ENCODE results near the gene DDA1. TPM values are rescaled to one million over a fixed set of nuclear protein-coding genes. Genes with fewer than 3 reads are reported as not detected.
A peak's percentile ranks its signal among the peaks of the same experiment; 100 is the strongest.

The DDA1 gene
- total and polyA plus RNA-seq, 9 of the 15 experiments (the other 6 are each of a cell fraction or from before 2014, with no cell fraction given) = 1.4 to 83.8 (median 33.8) TPM

GRCh38 chr19:17309198-17309964, at the start of gene DDA1 (continued):
- TF ChIP-seq FUS (optimal IDR thresholded peaks at IDR 0.05; ENCODE audit: low read depth, low read length) = no peak
- TF ChIP-seq DIDO1 (tag; IDR thresholded peaks at IDR 0.05; ENCODE audit: low read depth) = no peak
- no peak for TF ChIP-seq ZNF263 (CRISPR knock-in tag; IDR thresholded peaks at IDR 0.05; ENCODE audit: borderline replicate concordance)
- no peak for TF ChIP-seq CBFA2T3 (IDR thresholded peaks at IDR 0.05)
- TF ChIP-seq ZBTB9 (CRISPR knock-in tag; IDR thresholded peaks at IDR 0.05) = no peak
- peak; percentile 67 for TF ChIP-seq POLR2B (IDR thresholded peaks at IDR 0.05; ENCODE audit: low read depth, partially characterized antibody)
- no peak for TF ChIP-seq PTBP1 (IDR thresholded peaks at IDR 0.05; ENCODE audit: low read depth, low read length)
- TF ChIP-seq HINFP (tag; conservative IDR thresholded peaks at IDR 0.05; ENCODE audit: low read depth) = peak; percentile 99
- TF ChIP-seq NELFE (IDR thresholded peaks at IDR 0.05; ENCODE audit: insufficient read depth, insufficient read length) = no peak
- TF ChIP-seq CEBPZ (IDR thresholded peaks at IDR 0.05; ENCODE audit: borderline replicate concordance, low read depth, low read length) = no peak
- TF ChIP-seq HOMEZ (CRISPR knock-in tag; IDR thresholded peaks at IDR 0.05) = no peak
- no peak for TF ChIP-seq GATA2 (CRISPR knock-in tag; IDR thresholded peaks at IDR 0.05)
- TF ChIP-seq SNAPC5 (CRISPR knock-in tag; IDR thresholded peaks at IDR 0.05) = no peak
- TF ChIP-seq PCBP2 (IDR thresholded peaks at IDR 0.05; ENCODE audit: low read depth, low read length, poor library complexity, severe bottlenecking) = no peak
- TF ChIP-seq ZBTB5 (IDR thresholded peaks at IDR 0.05) = peak; percentile 99
- no peak for TF ChIP-seq GATAD2B (IDR thresholded peaks at IDR 0.05; ENCODE audit: borderline replicate concordance)

Measured in K562 (cell line).